A673 (cell line): ENCODE measurements around the gene ADGRE2. TPM values are rescaled to one million over a fixed set of nuclear protein-coding genes. Genes with fewer than 3 reads are reported as not detected.
"Not testable (repeated sequence)": the region's sequence is repeated elsewhere in the genome, so short reads cannot be mapped to it uniquely, and the experiment has no call there.

Source experiments
- BruUV-seq: library from RNA; stranded (reverse); fragments of 400-500 nt; replicated peaks from 2 replicates; lab custom pipeline; 2021; lab: Mats Ljungman, UMichigan
- CTCF ChIA-PET: fragments of 300-600 bp; sonication (Branson Sonifier 250); formaldehyde crosslinking; loops from one replicate; lab custom pipeline; 2022; ENCODE audit warnings: antibody characterized with exemption; lab: Charles Lee
- POLR2A ChIA-PET: fragments of 300-600 bp; sonication (Branson Sonifier 250); formaldehyde crosslinking; loops from one replicate; lab custom pipeline; 2022; ENCODE audit warnings: antibody characterized with exemption; ENCODE audit not compliant: low non-redundant PET; lab: Charles Lee
- DNase-seq: peaks from one replicate; pipeline ENCODE4 v3.0.0-alpha.2; 2015; ENCODE audit warnings: low spot score
- H3K27ac ChIP-seq: fragments of 200-600 bp; sonication (generic); 2 replicates; pipeline ENCODE4 v1.5.1; 2016; ENCODE audit warnings: mixed run types, low read depth, mild to moderate bottlenecking, mixed read lengths, antibody characterized with exemption, low read length; ENCODE audit not compliant: poor library complexity, severe bottlenecking
- H3K27me3 ChIP-seq: fragments of 200-600 bp; sonication (generic); replicated peaks from 2 replicates; pipeline ENCODE4 v1.6.1; 2017; ENCODE audit warnings: mixed run types, low read depth, mild to moderate bottlenecking, mixed read lengths, antibody characterized with exemption, low read length; ENCODE audit not compliant: insufficient read depth, poor library complexity
- H3K36me3 ChIP-seq: fragments of 200-600 bp; sonication (generic); 2 replicates; pipeline ENCODE4 v1.6.1; 2016; ENCODE audit warnings: mixed run types, mild to moderate bottlenecking, mixed read lengths, antibody characterized with exemption, low read length; ENCODE audit not compliant: insufficient read depth, poor library complexity, severe bottlenecking
- H3K4me1 ChIP-seq: fragments of 200-600 bp; sonication (generic); 2 replicates; pipeline ENCODE4 v1.6.1; 2017; ENCODE audit warnings: mixed run types, mild to moderate bottlenecking, mixed read lengths, antibody characterized with exemption, low read length; ENCODE audit not compliant: insufficient read depth, poor library complexity, severe bottlenecking
- H3K4me3 ChIP-seq: fragments of 200-600 bp; sonication (generic); 2 replicates; pipeline ENCODE4 v1.5.1; 2016; ENCODE audit warnings: low read depth, mixed run types, mild to moderate bottlenecking, mixed read lengths, low read length; ENCODE audit not compliant: poor library complexity, severe bottlenecking
- H3K9me3 ChIP-seq: fragments of 200-600 bp; sonication (generic); 2 replicates; pipeline ENCODE4 v1.6.1; 2016; ENCODE audit warnings: mixed run types, low read depth, mild to moderate bottlenecking, mixed read lengths, antibody characterized with exemption, low read length; ENCODE audit not compliant: poor library complexity, severe bottlenecking
- CTCF ChIP-seq: fragments of 300-800, 200-600 bp; sonication (generic); conservative IDR thresholded peaks from 2 replicates; pipeline ENCODE4 v1.5.1; 2017; ENCODE audit warnings: low read depth, mild to moderate bottlenecking, antibody characterized with exemption, low read length, moderate library complexity, mixed read lengths
- EZH2 ChIP-seq: fragments of 200-600 bp; sonication (generic); IDR thresholded peaks from 2 replicates; pipeline ENCODE4 v1.6.1; 2017; ENCODE audit warnings: borderline replicate concordance, low read depth, mild to moderate bottlenecking, mixed read lengths, antibody characterized with exemption, low read length; ENCODE audit not compliant: poor library complexity, severe bottlenecking
- intact Hi-C: fragments of 100-400 bp; cut with micrococcal nuclease; formaldehyde crosslinking; loops from one replicate; pipeline ENCODE4 v1.10.0; 2022; ENCODE audit not compliant: unreplicated experiment
- total RNA-seq: library from RNA; stranded (reverse); gene quantifications from 2 replicates; pipeline ENCODE4 v1.2.3, GENCODE V29; 2021

The ADGRE2 gene
- total RNA-seq, 1 experiment from 2014 or later = 0.19 TPM

GRCh38 chr19:14782626-14783409, 4.5 kb upstream of the ADGRE2 start:
- POLR2A ChIA-PET = no interaction called here
- CTCF ChIA-PET = no interaction called here
- BruUV-seq = no TSS peak
- no peak overlapping the region for H3K4me3 ChIP-seq
- intact Hi-C loops = loop anchor here (10.0 kb wide), 1 partner anchor 208 kb away; the partner anchor contains the start of gene NDUFB7
- no peaks in the 10 kb centered on the region for H3K36me3 ChIP-seq
- TF ChIP-seq CTCF (no peak), EZH2 (no peak)
- no peaks in the 10 kb centered on the region for H3K27me3 ChIP-seq
- H3K4me1 ChIP-seq = no peaks in the 10 kb centered on the region
- H3K9me3 ChIP-seq = no peaks in the 10 kb centered on the region
- no peak overlapping the region for H3K27ac ChIP-seq
- no peak for DNase-seq

GRCh38 chr19:14781713-14782536, 3.6 kb upstream of the ADGRE2 start:
- DNase-seq, BruUV-seq, H3K4me3 ChIP-seq, CTCF ChIA-PET, POLR2A ChIA-PET, H3K27me3 ChIP-seq, H3K36me3 ChIP-seq, H3K27ac ChIP-seq, H3K9me3 ChIP-seq, H3K4me1 ChIP-seq: not testable (repeated sequence)
- intact Hi-C loops = loop anchor here (10.0 kb wide), 1 partner anchor 207 kb away; the partner anchor contains the start of gene NDUFB7

GRCh38 chr19:14780622-14781225, 2.4 kb upstream of the ADGRE2 start:
- H3K9me3 ChIP-seq, DNase-seq, H3K4me1 ChIP-seq, H3K4me3 ChIP-seq, POLR2A ChIA-PET, H3K36me3 ChIP-seq, H3K27ac ChIP-seq, H3K27me3 ChIP-seq, BruUV-seq: not testable (repeated sequence)
- CTCF ChIA-PET = interaction anchor here (0.7 kb wide), 1 partner anchor 495 kb away, joined by 6 read pairs; no protein-coding TSS in a partner anchor
- intact Hi-C loops = loop anchor here (10.0 kb wide), 1 partner anchor 206 kb away; the partner anchor contains the start of gene NDUFB7

- Histone ChIP-seq H3K27me3 (peaks cover 4% of the 10 kb centered on the region), H3K4me3 (no peak overlapping the region), H3K9me3 (no peaks in the 10 kb centered on the region), H3K27ac (no peak overlapping the region), H3K36me3 (no peaks in the 10 kb centered on the region), H3K4me1 (no peaks in the 10 kb centered on the region)
- no peak for TF ChIP-seq CTCF
- no peak for TF ChIP-seq EZH2
- intact Hi-C loops = no loop called here
- DNase-seq = no peak
- ChIA-PET POLR2A (interaction anchor here (0.7 kb wide), 1 partner anchor 9 kb away, joined by 3 read pairs; no protein-coding TSS in a partner anchor), CTCF (no interaction called here)
- no TSS peak for BruUV-seq
Observed at GRCh38 chr19:14779151-14779550, 791 bp upstream of the ADGRE2 start.

- POLR2A ChIA-PET, H3K27ac ChIP-seq, H3K27me3 ChIP-seq, H3K36me3 ChIP-seq, BruUV-seq, DNase-seq, CTCF ChIA-PET, intact Hi-C loops, H3K9me3 ChIP-seq, H3K4me1 ChIP-seq, H3K4me3 ChIP-seq: not testable (repeated sequence)
Observed at GRCh38 chr19:14777645-14778044, 715 bp downstream of the ADGRE2 start.
